Neuronal stem cell (in vitro differentiated cells): ENCODE results near the gene MRAS.
A peak's percentile ranks its signal among the peaks of the same experiment; 100 is the strongest.
"Not testable (repeated sequence)": the region's sequence is repeated elsewhere in the genome, so short reads cannot be mapped to it uniquely, and the experiment has no call there.

Source experiments
- DNase-seq: peaks from one replicate; pipeline ENCODE4 v3.0.0-alpha.2; 2013; ENCODE audit warnings: low spot score
- H2AFZ ChIP-seq: one replicate; pipeline ENCODE4 v1.6.1; 2013; ENCODE audit warnings: mild to moderate bottlenecking, low read length, inconsistent platforms
- H2AK5ac ChIP-seq: 2 replicates; pipeline ENCODE4 v1.6.1; 2013; ENCODE audit warnings: low read depth, mild to moderate bottlenecking, inconsistent platforms, low read length, moderate library complexity, mixed read lengths
- H2BK120ac ChIP-seq: 2 replicates; pipeline ENCODE4 v1.6.1; 2013; ENCODE audit warnings: low read depth, mild to moderate bottlenecking, inconsistent platforms, low read length, moderate library complexity, mixed read lengths
- H2BK12ac ChIP-seq: one replicate; pipeline ENCODE4 v1.6.1; 2013; ENCODE audit warnings: low read length, inconsistent platforms
- H2BK15ac ChIP-seq: 2 replicates; pipeline ENCODE4 v1.6.1; 2013; ENCODE audit warnings: mild to moderate bottlenecking, low read length, inconsistent platforms, mixed read lengths
- H2BK5ac ChIP-seq: one replicate; pipeline ENCODE4 v1.6.1; 2013; ENCODE audit warnings: inconsistent platforms, mild to moderate bottlenecking, low read length, moderate library complexity
- H3K14ac ChIP-seq: one replicate; pipeline ENCODE4 v1.6.1; 2013; ENCODE audit warnings: low read length, inconsistent platforms
- H3K18ac ChIP-seq: 2 replicates; pipeline ENCODE4 v1.6.1; 2013; ENCODE audit warnings: low read length, inconsistent platforms
- H3K23ac ChIP-seq: 2 replicates; pipeline ENCODE4 v1.6.1; 2013; ENCODE audit warnings: low read depth, mild to moderate bottlenecking, mixed read lengths, low read length, inconsistent platforms; ENCODE audit not compliant: poor library complexity
- H3K27ac ChIP-seq: replicated peaks from 3 replicates; pipeline ENCODE4 v1.5.1; 2013; ENCODE audit warnings: low read length, inconsistent platforms
- H3K27me3 ChIP-seq, 3 experiments: 2 replicates each; pipeline ENCODE4 v1.6.1; 2013; ENCODE audit warnings: low read length in 3 of 3, mild to moderate bottlenecking in 2 of 3, inconsistent platforms in 1 of 3, low read depth in 1 of 3, mixed read lengths in 1 of 3, moderate library complexity in 1 of 3; ENCODE audit not compliant: control insufficient read depth in 3 of 3, insufficient read depth in 3 of 3
- H3K36me3 ChIP-seq, 2 donors: replicated peaks in 1 of 2; 2 replicates each; pipeline ENCODE4 v1.6.1; 2013; ENCODE audit warnings: low read length in 2 of 2; ENCODE audit not compliant: control insufficient read depth in 2 of 2, insufficient read depth in 2 of 2
- H3K4ac ChIP-seq: 2 replicates; pipeline ENCODE4 v1.6.1; 2013; ENCODE audit warnings: inconsistent platforms, mild to moderate bottlenecking, low read length, moderate library complexity
- H3K4me1 ChIP-seq, 2 donors: 1 replicate in 1 of 2; 2 replicates in 1 of 2; pipeline ENCODE4 v1.6.1; 2013; ENCODE audit warnings: low read length in 2 of 2, low read depth in 1 of 2; ENCODE audit not compliant: control insufficient read depth in 2 of 2, insufficient read depth in 1 of 2
- H3K4me2 ChIP-seq: one replicate; pipeline ENCODE4 v1.6.1; 2013; ENCODE audit warnings: mild to moderate bottlenecking, low read length, inconsistent platforms; ENCODE audit not compliant: insufficient read depth, poor library complexity, severe bottlenecking
- H3K4me3 ChIP-seq, 2 donors: 2 replicates each; pipeline ENCODE4 v1.5.1; 2013; ENCODE audit warnings: low read length in 2 of 2, mild to moderate bottlenecking in 2 of 2, inconsistent platforms in 1 of 2, moderate library complexity in 1 of 2
- H3K79me1 ChIP-seq: one replicate; pipeline ENCODE4 v1.6.1; 2013; ENCODE audit warnings: low read depth, mild to moderate bottlenecking, inconsistent platforms, low read length, moderate library complexity
- H3K9ac ChIP-seq: one replicate; pipeline ENCODE4 v1.6.1; 2013; ENCODE audit warnings: mild to moderate bottlenecking, low read depth, low read length, inconsistent platforms; ENCODE audit not compliant: poor library complexity
- H3K9me3 ChIP-seq, 2 donors: replicated peaks in 1 of 2; 2 replicates each; pipeline versions ENCODE3 to v1.6.1; 2013; ENCODE audit warnings: low read length in 2 of 2, mild to moderate bottlenecking in 2 of 2, inconsistent platforms in 1 of 2, low read depth in 1 of 2, mixed read lengths in 1 of 2, moderate library complexity in 1 of 2; ENCODE audit not compliant: control insufficient read depth in 2 of 2, insufficient read depth in 1 of 2
- H4K8ac ChIP-seq: one replicate; pipeline ENCODE4 v1.6.1; 2013; ENCODE audit warnings: low read depth, mild to moderate bottlenecking, inconsistent platforms, low read length, moderate library complexity
- H4K91ac ChIP-seq: one replicate; pipeline ENCODE4 v1.6.1; 2013; ENCODE audit warnings: low read length, low read depth, mild to moderate bottlenecking, inconsistent platforms; ENCODE audit not compliant: poor library complexity
- WGBS, 2 donors: extraction: QIAGEN DNeasy Blood & Tissue Kit; methylation state at CpG; one replicate each; pipeline ENCODE4 v1.1.7; 2013; ENCODE audit warnings: missing lambda C conversion rate in 2 of 2, mixed read lengths in 1 of 2; ENCODE audit not compliant: insufficient read length in 2 of 2, insufficient replicate concordance in 1 of 2; ENCODE audit errors: extremely low coverage in 2 of 2; 5-methylcytosine and 5-hydroxymethylcytosine counted together

The MRAS gene

DNA sequence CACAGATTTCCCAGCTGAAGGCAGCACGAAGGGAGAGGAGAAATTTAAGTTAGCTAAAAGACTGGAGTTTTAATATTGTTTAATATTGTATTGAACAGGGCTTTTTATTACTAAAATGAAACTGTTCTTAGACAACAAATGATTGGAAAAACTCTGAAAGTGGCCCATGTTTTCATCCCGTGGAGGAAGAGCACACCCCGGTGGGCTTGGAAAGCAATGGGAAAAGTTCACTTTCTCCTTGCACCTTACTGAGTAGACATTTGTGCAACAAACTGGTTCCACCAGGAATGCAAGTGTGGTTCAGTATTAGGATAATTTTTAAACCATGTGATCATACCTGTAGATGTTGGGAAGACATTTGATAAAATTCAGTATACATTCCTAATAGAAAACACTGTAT lies 77.8 kb downstream of the MRAS start:
- no peak overlapping the region for H3K23ac ChIP-seq
- no peaks in the 10 kb centered on the region for H3K9me3 ChIP-seq
- no peak overlapping the region for H3K9ac ChIP-seq
- no peak overlapping the region for H3K4me3 ChIP-seq
- H2BK120ac ChIP-seq = no peak overlapping the region
- H2AFZ ChIP-seq = peak overlapping the region; percentile 40
- no peak overlapping the region for H4K8ac ChIP-seq
- H3K36me3 ChIP-seq = no peaks in the 10 kb centered on the region
- H3K27ac ChIP-seq = no peak overlapping the region
- H4K91ac ChIP-seq = no peak overlapping the region
- no peak overlapping the region for H2BK5ac ChIP-seq
- no peak overlapping the region for H2BK15ac ChIP-seq
- no peaks in the 10 kb centered on the region for H3K4me1 ChIP-seq
- no peak overlapping the region for H3K18ac ChIP-seq
- no peak overlapping the region for H2BK12ac ChIP-seq
- WGBS, 2 donors = no CpG with 5 or more reads among the region's 3 CpGs
- H2AK5ac ChIP-seq = no peak overlapping the region
- DNase-seq = no peak
- H3K4me2 ChIP-seq = no peak overlapping the region
- no peak overlapping the region for H3K14ac ChIP-seq
- H3K4ac ChIP-seq = no peak overlapping the region
- peaks cover 0 to 6% (median 0%) of the 10 kb centered on the region in 3 experiments for H3K27me3 ChIP-seq
- no peaks in the 10 kb centered on the region for H3K79me1 ChIP-seq

GRCh38 chr3:138426754-138427153 lies 78.4 kb downstream of the MRAS start:
- H2BK120ac ChIP-seq, H3K18ac ChIP-seq, H3K14ac ChIP-seq, DNase-seq, H3K4me2 ChIP-seq, H2AFZ ChIP-seq, H3K23ac ChIP-seq, H3K27ac ChIP-seq, H4K8ac ChIP-seq, H2BK5ac ChIP-seq, H2AK5ac ChIP-seq, H3K9me3 ChIP-seq, H2BK15ac ChIP-seq, H3K4me3 ChIP-seq, H3K79me1 ChIP-seq, H3K4me1 ChIP-seq, H3K36me3 ChIP-seq, H3K4ac ChIP-seq, H2BK12ac ChIP-seq, H4K91ac ChIP-seq, H3K9ac ChIP-seq: not testable (repeated sequence)
- H3K27me3 ChIP-seq = peaks cover 0 to 12% (median 0%) of the 10 kb centered on the region in 3 experiments
- no CpG with 5 or more reads among the region's 4 CpGs for WGBS, 2 donors

GRCh38 chr3:138429665-138430064 lies 81.3 kb downstream of the MRAS start:
- DNase-seq = no peak
- Histone ChIP-seq H2BK120ac (no peak overlapping the region), H3K79me1 (no peaks in the 10 kb centered on the region), H3K9me3 (peaks cover 7% of the 10 kb centered on the region in 2 donors), H4K91ac (no peak overlapping the region), H4K8ac (no peak overlapping the region), H3K23ac (no peak overlapping the region), H2BK15ac (no peak overlapping the region), H3K4ac (no peak overlapping the region), H2BK12ac (no peak overlapping the region), H3K27me3 (peaks cover 8 to 35% (median 19%) of the 10 kb centered on the region in 3 experiments), H3K4me2 (no peak overlapping the region), H3K27ac (no peak overlapping the region), H3K14ac (no peak overlapping the region), H2AFZ (no peak overlapping the region), H3K4me3 (no peak overlapping the region), H3K4me1 (peaks cover 0 to 3% of the 10 kb centered on the region in 2 donors), H3K36me3 (no peaks in the 10 kb centered on the region), H3K9ac (no peak overlapping the region), H2AK5ac (no peak overlapping the region), H2BK5ac (no peak overlapping the region), H3K18ac (no peak overlapping the region)
- no CpG with 5 or more reads among the region's 3 CpGs for WGBS, 2 donors

- H3K27me3 ChIP-seq = peaks cover 13 to 66% (median 46%) of the 10 kb centered on the region in 3 experiments
- no peak overlapping the region for H3K9ac ChIP-seq
- H3K4me1 ChIP-seq = peaks cover 3 to 9% of the 10 kb centered on the region in 2 donors
- no peak overlapping the region for H2AK5ac ChIP-seq
- H2AFZ ChIP-seq = no peak overlapping the region
- H2BK15ac ChIP-seq = no peak overlapping the region
- H3K23ac ChIP-seq = no peak overlapping the region
- H4K91ac ChIP-seq = no peak overlapping the region
- H3K9me3 ChIP-seq = peaks cover 7% of the 10 kb centered on the region in 2 donors
- no peak overlapping the region for H3K4me3 ChIP-seq
- H3K18ac ChIP-seq = no peak overlapping the region
- H3K4ac ChIP-seq = no peak overlapping the region
- WGBS, 2 donors = no CpG with 5 or more reads among the region's 4 CpGs
- no peaks in the 10 kb centered on the region for H3K79me1 ChIP-seq
- no peak overlapping the region for H2BK5ac ChIP-seq
- no peak overlapping the region for H4K8ac ChIP-seq
- no peak overlapping the region for H3K27ac ChIP-seq
- H3K4me2 ChIP-seq = no peak overlapping the region
- no peaks in the 10 kb centered on the region for H3K36me3 ChIP-seq
- no peak overlapping the region for H2BK120ac ChIP-seq
- DNase-seq = no peak
- H2BK12ac ChIP-seq = no peak overlapping the region
- no peak overlapping the region for H3K14ac ChIP-seq
Observed at GRCh38 chr3:138432576-138433240, 84.3 kb downstream of the MRAS start.
